PC-9 (cell line): Measurements from ENCODE around the gene GDF10. TPM values are rescaled to one million over a fixed set of nuclear protein-coding genes. Genes with fewer than 3 reads are reported as not detected.

Experiments
- BruUV-seq: library from RNA; stranded (reverse); fragments of 400-500 nt; replicated peaks from 2 replicates; lab custom pipeline; 2021; lab: Mats Ljungman, UMichigan
- CTCF ChIA-PET: fragments of 300-600 bp; sonication (Branson Sonifier 250); formaldehyde crosslinking; loops from one replicate; lab custom pipeline; 2022; ENCODE audit warnings: antibody characterized with exemption; lab: Charles Lee
- POLR2A ChIA-PET: fragments of 300-600 bp; sonication (Branson Sonifier 250); formaldehyde crosslinking; loops from one replicate; lab custom pipeline; 2022; ENCODE audit warnings: antibody characterized with exemption; ENCODE audit not compliant: unreplicated experiment; lab: Charles Lee
- DNase-seq, 2 experiments: peaks; one replicate each; pipeline versions ENCODE4 v3.0.0 to v3.0.0-alpha.2; 2015 to 2022; ENCODE audit warnings: mixed read lengths in 1 of 2
- H2AFZ ChIP-seq: fragments of 200-600 bp; sonication (generic); 2 replicates; pipeline ENCODE4 v1.8.1; 2017; ENCODE audit warnings: antibody characterized with exemption
- H3F3A ChIP-seq: fragments of 200-600 bp; sonication (generic); 2 replicates; pipeline ENCODE4 v1.8.1; 2017; ENCODE audit warnings: antibody characterized with exemption, mild to moderate bottlenecking, low read depth; ENCODE audit not compliant: insufficient read depth
- H3K27ac ChIP-seq: fragments of 200-600 bp; sonication (generic); 2 replicates; pipeline ENCODE4 v1.6.1; 2016; ENCODE audit warnings: mixed run types
- H3K27me3 ChIP-seq: fragments of 200-600 bp; sonication (generic); 2 replicates; pipeline ENCODE4 v1.6.1; 2016; ENCODE audit warnings: low read depth, mixed run types; ENCODE audit not compliant: insufficient read depth
- H3K36me3 ChIP-seq: fragments of 200-600 bp; sonication (generic); 2 replicates; pipeline ENCODE4 v1.6.1; 2016; ENCODE audit warnings: low read depth, mixed run types
- H3K4me1 ChIP-seq: fragments of 200-600 bp; sonication (generic); replicated peaks from 2 replicates; pipeline ENCODE4 v1.6.1; 2016; ENCODE audit warnings: mixed run types; ENCODE audit not compliant: insufficient read depth
- H3K4me2 ChIP-seq: fragments of 200-600 bp; sonication (generic); 2 replicates; pipeline ENCODE4 v1.6.1; 2017; ENCODE audit warnings: mixed run types
- H3K4me3 ChIP-seq: fragments of 200-600 bp; sonication (generic); 2 replicates; pipeline ENCODE4 v1.6.1; 2016; ENCODE audit warnings: mixed run types
- H3K79me2 ChIP-seq: fragments of 200-600 bp; sonication (generic); 2 replicates; pipeline ENCODE4 v1.6.1; 2017; ENCODE audit warnings: low read depth, mixed run types
- H3K9me2 ChIP-seq: fragments of 200-600 bp; sonication (generic); 2 replicates; pipeline ENCODE4 v1.8.1; 2017; ENCODE audit warnings: mild to moderate bottlenecking; ENCODE audit not compliant: insufficient read depth
- H3K9me3 ChIP-seq: fragments of 200-600 bp; sonication (generic); 2 replicates; pipeline ENCODE4 v1.8.1; 2016; ENCODE audit warnings: low read depth; ENCODE audit not compliant: insufficient read depth
- H4K20me1 ChIP-seq: fragments of 200-600 bp; sonication (generic); 2 replicates; pipeline ENCODE4 v1.8.1; 2017; ENCODE audit not compliant: insufficient read depth
- CTCF ChIP-seq: fragments of 200-600 bp; sonication (generic); conservative IDR thresholded peaks from 2 replicates; pipeline ENCODE4 v1.6.1; 2017; ENCODE audit warnings: mixed run types, antibody characterized with exemption, mild to moderate bottlenecking, moderate library complexity
- EZH2 ChIP-seq: fragments of 200-600 bp; sonication (generic); IDR thresholded peaks from 2 replicates; pipeline ENCODE4 v1.8.0; 2017; ENCODE audit warnings: antibody characterized with exemption, low read depth
- intact Hi-C: fragments of 100-400 bp; cut with micrococcal nuclease; formaldehyde crosslinking; loops from one replicate; pipeline ENCODE4 v1.10.0; 2022; ENCODE audit not compliant: unreplicated experiment
- total RNA-seq: library from RNA; stranded (reverse); gene quantifications from 2 replicates; pipeline ENCODE4 v1.2.3, GENCODE V29; 2021

Gene GDF10
- total RNA-seq, 1 experiment from 2014 or later, result not detected

- intact Hi-C loops, result no loop called here
- CTCF ChIA-PET, result no interaction called here
- no TSS peak for BruUV-seq
Observed at GRCh38 chr10:47332371-47332770, 32.4 kb downstream of the GDF10 start.

GRCh38 chr10:47332946-47333345, 32.9 kb downstream of the GDF10 start:
- Histone ChIP-seq H3F3A (no peaks in the 10 kb centered on the region), H3K9me3 (no peaks in the 10 kb centered on the region), H3K27ac (no peak overlapping the region), H3K36me3 (no peaks in the 10 kb centered on the region), H2AFZ (no peak overlapping the region), H3K4me1 (no peaks in the 10 kb centered on the region; the same call in 1 of the 2 replicates), H3K27me3 (peaks cover 16% of the 10 kb centered on the region), H3K79me2 (no peaks in the 10 kb centered on the region), H3K4me2 (no peak overlapping the region), H4K20me1 (no peaks in the 10 kb centered on the region), H3K4me3 (no peak overlapping the region), H3K9me2 (no peaks in the 10 kb centered on the region)
- ChIA-PET POLR2A (interaction anchor here (0.7 kb wide), 1 partner anchor 321 kb away, joined by 4 read pairs; no protein-coding TSS in a partner anchor), CTCF (no interaction called here)
- intact Hi-C loops, result no loop called here
- BruUV-seq, result no TSS peak
- TF ChIP-seq EZH2 (no peak), CTCF (no peak)
- DNase-seq, result no peak

More at GRCh38 chr10:47332371-47332770, 32.4 kb downstream of the GDF10 start:
- no peak overlapping the region for H3K4me2 ChIP-seq
- peaks cover 16% of the 10 kb centered on the region for H3K27me3 ChIP-seq
- POLR2A ChIA-PET, result interaction anchor here (0.5 to 0.6 kb wide), 2 partner anchors 9 to 777 kb away, joined by 3 to 4 read pairs; no protein-coding TSS in a partner anchor
- no peak overlapping the region for H3K4me3 ChIP-seq
- H3F3A ChIP-seq, result no peaks in the 10 kb centered on the region
- no peak for DNase-seq
- no peaks in the 10 kb centered on the region for H3K36me3 ChIP-seq
- no peaks in the 10 kb centered on the region for H4K20me1 ChIP-seq
- H3K9me3 ChIP-seq, result no peaks in the 10 kb centered on the region
- H3K4me1 ChIP-seq, result no peaks in the 10 kb centered on the region; the same call in 1 of the 2 replicates
- H2AFZ ChIP-seq, result no peak overlapping the region
- H3K9me2 ChIP-seq, result no peaks in the 10 kb centered on the region
- no peak overlapping the region for H3K27ac ChIP-seq
- H3K79me2 ChIP-seq, result no peaks in the 10 kb centered on the region
- TF ChIP-seq CTCF (no peak), EZH2 (no peak)

- no peak for DNase-seq
- no peaks in the 10 kb centered on the region for H3K36me3 ChIP-seq
- H3K9me3 ChIP-seq, result no peaks in the 10 kb centered on the region
- TF ChIP-seq CTCF (no peak), EZH2 (no peak)
- H3K4me2 ChIP-seq, result no peak overlapping the region
- H2AFZ ChIP-seq, result no peak overlapping the region
- H3F3A ChIP-seq, result no peaks in the 10 kb centered on the region
- no peaks in the 10 kb centered on the region for H4K20me1 ChIP-seq
- CTCF ChIA-PET, result no interaction called here
- intact Hi-C loops, result no loop called here
- H3K4me3 ChIP-seq, result no peak overlapping the region
- H3K79me2 ChIP-seq, result no peaks in the 10 kb centered on the region
- no peaks in the 10 kb centered on the region for H3K9me2 ChIP-seq
- H3K27ac ChIP-seq, result no peak overlapping the region
- POLR2A ChIA-PET, result no interaction called here
- BruUV-seq, result no TSS peak
- H3K27me3 ChIP-seq, result peaks cover 16% of the 10 kb centered on the region
- H3K4me1 ChIP-seq, result no peaks in the 10 kb centered on the region; the same call in 1 of the 2 replicates
Observed at GRCh38 chr10:47333532-47333931, 33.5 kb downstream of the GDF10 start.
